ENCODE results near the gene ERC2. TPM values are rescaled to one million over a fixed set of nuclear protein-coding genes. Genes with fewer than 3 reads are reported as not detected.

The ERC2 gene
- total RNA-seq, 6 donors from 2014 or later, result 0.67 to 14.7 (median 1.3) TPM

- TF ChIP-seq EP300 (IDR thresholded peaks at IDR 0.05) (no peak), CTCF (IDR thresholded peaks at IDR 0.05) (no peak), POLR2AphosphoS5 (IDR thresholded peaks at IDR 0.05) (no peak), POLR2A (IDR thresholded peaks at IDR 0.05) (no peak)
- DNase-seq (no peak), ATAC-seq (ENCODE audit: low FRiP score in 2 of 2) (no peak)
- no peak overlapping the region for H3K27ac ChIP-seq
- no peaks in the 10 kb centered on the region for H3K36me3 ChIP-seq
- H3K9me3 ChIP-seq, result no peaks in the 10 kb centered on the region
- H3K4me3 ChIP-seq, result no peak overlapping the region
- H3K4me1 ChIP-seq, result peaks cover 0 to 9% (median 0%) of the 10 kb centered on the region in 4 donors
- H3K27me3 ChIP-seq, result no peaks in the 10 kb centered on the region
- 33 to 42% methylated on average over 5 to 6 of the region's 6 CpGs for WGBS, 2 donors
Measured at GRCh38 chr3:55555873-55556618, 912.2 kb downstream of the ERC2 start.

DNA sequence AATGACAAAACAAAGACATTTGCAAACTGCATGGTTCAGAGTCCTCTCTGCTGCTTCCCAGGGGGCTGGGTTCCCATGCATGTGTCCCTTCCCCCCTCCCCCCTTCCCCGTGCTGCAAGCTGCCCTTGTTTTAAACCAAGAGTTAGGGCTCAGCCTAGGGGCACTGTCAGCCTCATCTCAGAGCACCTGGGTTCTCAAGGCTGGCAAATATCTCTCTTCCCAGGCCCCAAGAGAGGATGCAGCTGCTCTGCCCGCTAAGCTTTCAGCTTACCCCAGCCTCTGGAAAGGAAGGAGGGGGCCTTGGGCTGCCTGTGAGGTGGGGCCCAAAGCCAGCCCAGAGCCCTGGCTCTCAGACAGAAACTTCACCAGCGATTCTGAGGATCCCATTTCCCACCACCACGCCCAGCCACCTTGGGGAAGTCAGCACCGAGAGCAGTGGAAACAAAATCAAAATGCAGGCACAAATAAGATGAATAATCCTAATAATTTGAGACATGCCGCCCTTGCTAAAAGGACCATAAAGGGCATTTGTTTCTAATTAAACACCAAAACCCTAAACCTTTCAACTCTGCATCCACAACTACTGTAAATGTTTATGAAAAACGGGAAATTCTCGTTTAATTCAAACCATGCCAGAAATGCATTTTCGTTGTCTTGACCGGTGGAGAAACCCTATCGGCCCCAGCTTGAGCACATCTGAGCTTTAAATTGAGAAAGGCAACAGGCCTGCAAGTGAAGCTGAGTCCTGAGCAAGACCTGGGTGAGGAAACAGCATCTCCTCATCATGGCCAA lies 913.4 kb downstream of the ERC2 start:
- Histone ChIP-seq H3K27ac (no peak overlapping the region), H3K9me3 (no peaks in the 10 kb centered on the region), H3K27me3 (no peaks in the 10 kb centered on the region), H3K36me3 (no peaks in the 10 kb centered on the region), H3K4me3 (no peak overlapping the region), H3K4me1 (peaks cover 0 to 9% (median 0%) of the 10 kb centered on the region in 4 donors)
- ATAC-seq (ENCODE audit: low FRiP score in 2 of 2), result peak in 1 of 2 donors; percentile 23
- TF ChIP-seq POLR2A (IDR thresholded peaks at IDR 0.05) (no peak), EP300 (IDR thresholded peaks at IDR 0.05) (no peak), CTCF (IDR thresholded peaks at IDR 0.05) (no peak), POLR2AphosphoS5 (IDR thresholded peaks at IDR 0.05) (no peak)
- WGBS, 2 donors, result 72 to 78% methylated on average over 9 to 11 of the region's 11 CpGs
- no peak for DNase-seq

- TF ChIP-seq EP300 (IDR thresholded peaks at IDR 0.05) (no peak), POLR2A (IDR thresholded peaks at IDR 0.05) (no peak), POLR2AphosphoS5 (IDR thresholded peaks at IDR 0.05) (no peak), CTCF (IDR thresholded peaks at IDR 0.05) (no peak)
- Histone ChIP-seq H3K4me3 (no peak overlapping the region), H3K27me3 (no peaks in the 10 kb centered on the region), H3K36me3 (no peaks in the 10 kb centered on the region), H3K4me1 (peaks cover 0 to 9% (median 0%) of the 10 kb centered on the region in 4 donors), H3K9me3 (no peaks in the 10 kb centered on the region), H3K27ac (no peak overlapping the region)
- DNase-seq (no peak), ATAC-seq (ENCODE audit: low FRiP score in 2 of 2) (no peak)
- 91 to 94% methylated on average over 3 of the region's 3 CpGs for WGBS, 2 donors
Measured at GRCh38 chr3:55551644-55552043, 916.6 kb downstream of the ERC2 start.

DNA sequence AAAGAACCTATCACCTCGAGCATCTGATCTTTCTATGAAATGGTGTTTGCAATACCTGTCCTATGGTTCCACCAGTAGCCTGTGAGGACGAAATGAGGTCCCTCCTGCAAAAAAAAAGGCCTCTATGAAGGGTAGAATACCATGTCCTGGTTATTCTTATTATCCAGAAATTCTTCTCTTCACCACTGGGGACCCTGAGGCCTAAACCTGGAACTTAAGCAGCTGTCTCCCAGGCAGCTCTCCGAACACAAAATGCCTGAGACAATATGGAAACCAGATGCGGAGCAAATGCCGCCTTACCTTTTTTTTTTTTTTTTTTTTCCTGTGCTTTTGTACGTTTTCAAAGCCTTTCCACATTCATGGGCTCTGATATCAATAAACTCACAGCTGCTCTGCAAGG lies 919.1 kb downstream of the ERC2 start:
- peak in 1 of 2 donors; percentile 57 for ATAC-seq (ENCODE audit: low FRiP score in 2 of 2)
- no peaks in the 10 kb centered on the region for H3K4me1 ChIP-seq

More for the DNA sequence above, 919.1 kb downstream of the ERC2 start:
- WGBS, 2 donors, result 80 to 84% methylated on average over 6 of the region's 6 CpGs
- Histone ChIP-seq H3K9me3 (no peaks in the 10 kb centered on the region), H3K27ac (no peak overlapping the region), H3K4me3 (no peak overlapping the region), H3K36me3 (no peaks in the 10 kb centered on the region), H3K27me3 (no peaks in the 10 kb centered on the region)
- no peak for DNase-seq
- TF ChIP-seq POLR2AphosphoS5 (IDR thresholded peaks at IDR 0.05) (no peak), POLR2A (IDR thresholded peaks at IDR 0.05) (no peak), CTCF (IDR thresholded peaks at IDR 0.05) (no peak), EP300 (IDR thresholded peaks at IDR 0.05) (no peak)

Measured in upper lobe of left lung (tissue), 6 donors.